ENCODE measurements around the gene ADAMTS13.

ADAMTS13 gene

GRCh38 chr9:133492061-133493021, 70.2 kb downstream of the ADAMTS13 start:
- DNase-seq: no peak

GRCh38 chr9:133493428-133493827, 71.3 kb downstream of the ADAMTS13 start:
- DNase-seq: no peak

- no peak for DNase-seq
Measured at GRCh38 chr9:133493845-133494540, 71.8 kb downstream of the ADAMTS13 start.

GRCh38 chr9:133494636-133495326, 72.6 kb downstream of the ADAMTS13 start:
- no peak for DNase-seq

GRCh38 chr9:133495327-133496293, 73.4 kb downstream of the ADAMTS13 start:
- no peak for DNase-seq

- DNase-seq: no peak
Measured at GRCh38 chr9:133496861-133497842, 75.0 kb downstream of the ADAMTS13 start.

GRCh38 chr9:133499132-133499891, 77.1 kb downstream of the ADAMTS13 start:
- DNase-seq: no peak

- no peak for DNase-seq
Measured at GRCh38 chr9:133499892-133500270, 77.7 kb downstream of the ADAMTS13 start.

- DNase-seq: no peak
Measured at GRCh38 chr9:133502112-133502511, 79.9 kb downstream of the ADAMTS13 start.

- no peak for DNase-seq
Measured at GRCh38 chr9:133505186-133505830, 83.1 kb downstream of the ADAMTS13 start.

- DNase-seq: no peak
Measured at GRCh38 chr9:133505901-133506652, 83.9 kb downstream of the ADAMTS13 start.

- peak; percentile 23 for DNase-seq
Measured at GRCh38 chr9:133506653-133507038, 84.5 kb downstream of the ADAMTS13 start.

- DNase-seq: no peak
Measured at GRCh38 chr9:133507246-133507965, 85.2 kb downstream of the ADAMTS13 start.

GRCh38 chr9:133508046-133508445, 85.9 kb downstream of the ADAMTS13 start:
- no peak for DNase-seq

All from fibroblast of skin of back (primary cell).